NCI-H345 treated with DMSO at 0.1 percent for 48 hours (cell line): Measurements from ENCODE around the gene RBCK1.
"Not testable (repeated sequence)": the region's sequence is repeated elsewhere in the genome, so short reads cannot be mapped to it uniquely, and the experiment has no call there.

Experiments
- DNase-seq: peaks from one replicate; lab custom pipeline; 2025; ENCODE audit not compliant: unreplicated experiment; lab: John Stamatoyannopoulos, UW

The RBCK1 gene

GRCh38 chr20:407953-408842 is at the start of gene RBCK1:
RBCK1 (plus strand) TSS chr20:408299; CDS start chr20:408758, 459 bp downstream.
- DNase-seq: peak; percentile 78

- DNase-seq: no peak
These were observed 49.1 kb upstream of the RBCK1 start for GRCh38 chr20:358891-359555.

- peak; percentile 27 for DNase-seq
These were observed 46.5 kb upstream of the RBCK1 start for GRCh38 chr20:361561-361960.

GRCh38 chr20:362271-363254 is 45.5 kb upstream of the RBCK1 start:
- DNase-seq: peak; percentile 79

- DNase-seq: no peak
These were observed 44.6 kb upstream of the RBCK1 start for GRCh38 chr20:363319-364078.

- no peak for DNase-seq
These were observed 42.9 kb upstream of the RBCK1 start for GRCh38 chr20:364905-365794.

- no peak for DNase-seq
These were observed 41.9 kb upstream of the RBCK1 start for GRCh38 chr20:366041-366718.

GRCh38 chr20:366719-367485 is 41.2 kb upstream of the RBCK1 start:
- no peak for DNase-seq

GRCh38 chr20:367486-367887 is 40.6 kb upstream of the RBCK1 start:
- DNase-seq: no peak

- no peak for DNase-seq
These were observed 39.2 kb upstream of the RBCK1 start for GRCh38 chr20:368915-369314.

GRCh38 chr20:370151-370600 is 37.9 kb upstream of the RBCK1 start:
- DNase-seq: no peak

GRCh38 chr20:370977-371754 is 36.9 kb upstream of the RBCK1 start:
- no peak for DNase-seq

GRCh38 chr20:371755-372542 is 36.1 kb upstream of the RBCK1 start:
- no peak for DNase-seq

- DNase-seq: not testable (repeated sequence)
These were observed 35.5 kb upstream of the RBCK1 start for GRCh38 chr20:372543-373082.

GRCh38 chr20:373171-373890 is 34.8 kb upstream of the RBCK1 start:
- no peak for DNase-seq
